ENCODE measurements around the gene MYPN.

MYPN gene

DNA sequence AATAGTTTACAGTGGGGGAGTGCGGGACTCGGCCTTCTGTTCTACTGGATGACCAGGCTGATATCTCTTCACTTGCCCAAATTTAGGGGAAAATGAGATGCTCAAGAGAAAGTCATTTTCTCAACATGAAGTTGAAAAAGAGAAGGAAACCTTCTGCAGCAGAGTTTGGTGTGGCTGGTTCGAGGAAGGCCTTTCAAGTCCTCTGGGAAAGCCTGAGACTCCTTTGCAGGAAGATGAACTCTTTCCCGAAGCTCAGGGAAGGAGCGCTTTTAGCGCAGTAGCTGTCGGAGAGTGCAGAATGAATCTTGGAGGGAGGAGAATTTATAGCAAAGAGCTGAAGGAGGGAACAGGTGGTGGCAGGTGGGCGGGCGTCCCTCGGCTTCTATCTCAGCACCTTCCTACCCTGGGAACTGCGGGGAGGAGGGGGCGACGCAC, 122.5 kb downstream of the MYPN start, which contains the start of gene ATOH7:
Gene ATOH7 (minus strand): TSS at position 297 of the 435 bp plus-strand sequence. CDS start 436 bp downstream, outside the sequence.
- TF ChIP-seq, protein P1, sequence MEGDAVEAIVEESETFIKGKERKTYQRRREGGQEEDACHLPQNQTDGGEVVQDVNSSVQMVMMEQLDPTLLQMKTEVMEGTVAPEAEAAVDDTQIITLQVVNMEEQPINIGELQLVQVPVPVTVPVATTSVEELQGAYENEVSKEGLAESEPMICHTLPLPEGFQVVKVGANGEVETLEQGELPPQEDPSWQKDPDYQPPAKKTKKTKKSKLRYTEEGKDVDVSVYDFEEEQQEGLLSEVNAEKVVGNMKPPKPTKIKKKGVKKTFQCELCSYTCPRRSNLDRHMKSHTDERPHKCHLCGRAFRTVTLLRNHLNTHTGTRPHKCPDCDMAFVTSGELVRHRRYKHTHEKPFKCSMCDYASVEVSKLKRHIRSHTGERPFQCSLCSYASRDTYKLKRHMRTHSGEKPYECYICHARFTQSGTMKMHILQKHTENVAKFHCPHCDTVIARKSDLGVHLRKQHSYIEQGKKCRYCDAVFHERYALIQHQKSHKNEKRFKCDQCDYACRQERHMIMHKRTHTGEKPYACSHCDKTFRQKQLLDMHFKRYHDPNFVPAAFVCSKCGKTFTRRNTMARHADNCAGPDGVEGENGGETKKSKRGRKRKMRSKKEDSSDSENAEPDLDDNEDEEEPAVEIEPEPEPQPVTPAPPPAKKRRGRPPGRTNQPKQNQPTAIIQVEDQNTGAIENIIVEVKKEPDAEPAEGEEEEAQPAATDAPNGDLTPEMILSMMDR (IDR thresholded peaks at IDR 0.05) = no peak
- no peaks in the 10 kb centered on the region for H3K36me3 Mint-ChIP-seq (ENCODE audit: low read depth)

DNA sequence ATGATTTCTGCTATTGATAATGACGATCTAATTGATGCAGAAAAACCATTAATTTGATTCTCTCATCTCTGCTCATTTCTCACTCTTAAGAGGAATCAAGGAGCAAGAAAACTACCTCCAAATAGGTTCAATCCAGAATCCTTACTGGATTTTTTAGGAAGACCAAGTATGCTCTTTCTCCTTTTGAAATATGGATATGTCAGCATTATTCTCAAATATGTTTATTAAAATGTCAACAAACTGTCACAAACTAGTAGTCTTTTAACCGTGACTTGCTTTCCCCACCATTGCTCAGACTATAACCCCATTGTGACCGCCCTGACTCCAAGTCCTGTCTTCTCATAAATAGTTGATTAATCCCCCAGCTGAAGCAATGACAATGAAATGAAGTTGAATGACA, 123.8 kb downstream of the MYPN start:
- H3K4me1 Mint-ChIP-seq = peaks cover 13% of the 10 kb centered on the region
- H3K27ac Mint-ChIP-seq = no peak overlapping the region
- no peak overlapping the region for H3K4me3 Mint-ChIP-seq
- TF ChIP-seq, protein P1 (IDR thresholded peaks at IDR 0.05) = no peak
- H3K36me3 Mint-ChIP-seq (ENCODE audit: low read depth) = no peaks in the 10 kb centered on the region
- DNase-seq = no peak
- H3K9me3 Mint-ChIP-seq = no peaks in the 10 kb centered on the region
- peaks cover 54% of the 10 kb centered on the region for H3K27me3 Mint-ChIP-seq (ENCODE audit: low read depth, poor library complexity)

More for the DNA sequence above, 122.5 kb downstream of the MYPN start, which contains the start of gene ATOH7:
- Mint-ChIP-seq H3K27me3 (ENCODE audit: low read depth, poor library complexity) (peaks cover 54% of the 10 kb centered on the region), H3K4me1 (peaks cover 13% of the 10 kb centered on the region), H3K4me3 (peak within 1 kb of the TSS; percentile 89), H3K27ac (peak within 1 kb of the TSS; percentile 40), H3K9me3 (no peaks in the 10 kb centered on the region)
- DNase-seq = peak; percentile 12

DNA sequence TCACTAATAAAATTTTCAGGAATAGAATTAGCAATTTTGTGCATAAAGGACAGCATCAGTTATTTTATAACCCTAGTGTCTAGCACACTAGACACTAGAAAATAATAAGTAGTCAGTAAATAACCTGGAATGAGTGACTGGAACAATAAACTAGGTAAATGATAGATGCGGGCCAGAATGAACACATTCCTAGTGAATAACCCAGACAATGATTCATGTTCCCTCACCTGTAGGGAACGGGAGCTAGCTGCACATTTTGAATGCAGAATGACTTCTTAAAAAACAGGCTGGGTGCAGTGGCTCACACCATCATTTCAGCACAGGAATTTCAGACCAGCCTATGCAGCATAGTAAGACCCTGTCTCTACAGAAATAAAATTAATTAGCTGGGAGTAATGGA, 125.8 kb downstream of the MYPN start:
- Mint-ChIP-seq H3K27me3 (ENCODE audit: low read depth, poor library complexity) (peaks cover 48% of the 10 kb centered on the region), H3K36me3 (ENCODE audit: low read depth) (no peaks in the 10 kb centered on the region), H3K27ac (no peak overlapping the region), H3K9me3 (no peaks in the 10 kb centered on the region), H3K4me1 (peaks cover 18% of the 10 kb centered on the region), H3K4me3 (no peak overlapping the region)
- TF ChIP-seq, protein P1 (IDR thresholded peaks at IDR 0.05) = no peak
- DNase-seq = no peak

DNA sequence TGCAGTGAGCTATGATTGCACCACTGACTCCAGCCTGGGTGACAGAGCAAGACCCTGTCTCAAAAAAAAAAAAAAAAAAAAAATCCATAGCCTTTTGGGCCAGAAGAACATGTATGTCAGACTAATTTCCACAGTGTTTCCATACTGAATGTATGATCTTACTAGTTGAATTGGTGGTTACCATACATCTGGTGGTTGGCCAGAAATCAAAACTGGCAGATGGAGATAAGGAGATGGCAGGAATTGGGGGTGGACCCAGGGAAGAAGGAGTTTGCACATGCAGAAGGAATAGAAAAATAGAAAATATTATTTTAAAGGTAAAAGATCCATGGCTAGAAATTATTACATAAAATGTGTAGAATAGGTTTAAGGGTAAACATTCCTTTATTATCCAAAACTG, 126.3 kb downstream of the MYPN start:
- Mint-ChIP-seq H3K36me3 (ENCODE audit: low read depth) (no peaks in the 10 kb centered on the region), H3K4me1 (peaks cover 17% of the 10 kb centered on the region), H3K27ac (no peak overlapping the region), H3K27me3 (ENCODE audit: low read depth, poor library complexity) (peaks cover 48% of the 10 kb centered on the region), H3K9me3 (no peaks in the 10 kb centered on the region), H3K4me3 (no peak overlapping the region)
- TF ChIP-seq, protein P1 (IDR thresholded peaks at IDR 0.05) = no peak
- no peak for DNase-seq

DNA sequence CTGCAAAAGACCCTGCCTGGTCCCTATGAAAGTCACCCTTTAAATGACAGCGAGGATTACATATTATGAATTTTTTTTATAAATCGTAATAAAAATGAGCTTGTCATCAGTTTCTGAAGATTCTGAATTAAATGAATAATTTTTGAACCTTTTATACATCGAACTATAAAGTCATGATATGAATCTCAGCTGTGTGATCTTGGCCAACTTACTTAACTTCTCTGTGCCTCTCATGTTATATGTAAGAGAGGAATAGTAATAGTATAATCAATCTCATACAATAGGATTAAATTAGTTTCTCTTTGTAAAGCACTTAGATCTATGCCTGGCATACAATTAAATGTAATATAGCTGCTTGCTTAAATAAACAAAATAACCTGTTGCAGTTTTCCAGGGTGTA, 127.9 kb downstream of the MYPN start:
- H3K9me3 Mint-ChIP-seq = no peaks in the 10 kb centered on the region
- peaks cover 45% of the 10 kb centered on the region for H3K27me3 Mint-ChIP-seq (ENCODE audit: low read depth, poor library complexity)
- H3K4me1 Mint-ChIP-seq = peaks cover 12% of the 10 kb centered on the region
- no peak overlapping the region for H3K4me3 Mint-ChIP-seq
- TF ChIP-seq, protein P1 (IDR thresholded peaks at IDR 0.05) = no peak
- H3K27ac Mint-ChIP-seq = no peak overlapping the region
- H3K36me3 Mint-ChIP-seq (ENCODE audit: low read depth) = no peaks in the 10 kb centered on the region
- no peak for DNase-seq

DNA sequence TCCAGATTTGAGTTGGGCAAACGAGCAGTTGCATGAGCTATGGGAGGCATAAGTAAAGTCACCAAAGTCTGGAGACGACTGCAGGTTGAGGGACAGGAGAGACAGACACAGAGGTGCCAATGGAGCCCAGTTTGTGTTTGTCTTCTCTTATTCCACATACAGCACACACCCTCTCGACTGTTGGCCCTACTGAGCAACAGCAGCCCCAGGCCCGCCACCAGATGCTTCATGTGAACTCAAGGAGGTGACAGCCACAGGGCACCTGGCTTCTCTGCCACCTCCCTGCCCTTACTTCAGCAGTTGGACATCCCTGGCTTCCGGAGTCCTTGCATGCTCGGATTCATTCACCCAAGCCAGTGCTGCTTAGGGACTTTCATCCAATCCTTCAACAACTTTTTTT, 129.1 kb downstream of the MYPN start:
- H3K4me3 Mint-ChIP-seq = no peak overlapping the region
- no peak for DNase-seq
- H3K27ac Mint-ChIP-seq = no peak overlapping the region
- H3K9me3 Mint-ChIP-seq = no peaks in the 10 kb centered on the region
- peaks cover 10% of the 10 kb centered on the region for H3K4me1 Mint-ChIP-seq
- no peaks in the 10 kb centered on the region for H3K36me3 Mint-ChIP-seq (ENCODE audit: low read depth)
- TF ChIP-seq, protein P1 (IDR thresholded peaks at IDR 0.05) = no peak
- H3K27me3 Mint-ChIP-seq (ENCODE audit: low read depth, poor library complexity) = peaks cover 35% of the 10 kb centered on the region

Measured in nephron progenitor cell (in vitro differentiated cells).